ENCODE results near the gene BCL2L12.

The BCL2L12 gene

DNA sequence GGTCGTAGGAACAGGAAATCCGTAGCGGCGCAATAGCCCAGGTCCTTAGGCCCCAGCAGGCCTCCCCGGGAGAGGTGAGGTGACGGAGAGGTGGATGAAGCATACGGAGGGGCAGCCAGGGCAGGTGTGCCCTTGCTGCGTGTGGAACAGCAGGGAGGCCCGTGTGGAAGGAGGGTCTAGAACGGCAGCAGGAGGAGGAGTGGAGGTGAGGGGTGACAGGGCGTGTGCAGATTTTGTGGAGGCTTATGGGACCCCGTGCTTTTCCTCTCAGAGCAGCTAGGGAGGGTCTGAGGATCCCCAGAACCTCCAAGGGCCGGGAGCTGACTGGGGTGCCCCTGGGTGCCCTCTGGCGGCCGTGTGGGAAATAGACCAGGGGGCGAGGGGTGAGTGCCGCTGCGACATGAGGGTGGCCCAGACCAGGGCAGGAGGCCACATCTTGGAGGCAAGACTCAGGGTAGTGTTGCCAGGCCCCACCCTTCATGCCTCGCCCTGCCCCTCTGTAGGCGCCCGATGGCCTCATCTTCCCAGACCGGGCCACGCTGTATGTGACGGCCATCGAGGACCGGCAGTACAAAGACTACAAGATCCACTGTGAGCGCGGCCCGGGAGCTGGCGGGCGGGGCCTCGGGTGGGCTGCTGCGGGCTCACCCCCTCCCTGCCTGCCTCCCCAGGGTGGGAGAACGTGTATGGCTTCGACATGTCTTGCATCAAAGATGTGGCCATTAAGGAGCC lies 18.7 kb downstream of the BCL2L12 start:
- TF ChIP-seq TCF4 (CRISPR knock-in tag; IDR thresholded peaks at IDR 0.05; ENCODE audit: borderline replicate concordance) (no peak), TSHZ2 (CRISPR knock-in tag; IDR thresholded peaks at IDR 0.05) (no peak), CSDC2 (CRISPR knock-in tag; IDR thresholded peaks at IDR 0.05) (no peak), POU6F1 (CRISPR knock-in tag; IDR thresholded peaks at IDR 0.05; ENCODE audit: borderline replicate concordance, low read depth) (no peak), PPARA (CRISPR knock-in tag; IDR thresholded peaks at IDR 0.05; ENCODE audit: borderline replicate concordance) (no peak), BACH2 (CRISPR knock-in tag; IDR thresholded peaks at IDR 0.05; ENCODE audit: borderline replicate concordance) (no peak), ESRRG (CRISPR knock-in tag; IDR thresholded peaks at IDR 0.05) (no peak), ZFP30 (CRISPR knock-in tag; IDR thresholded peaks at IDR 0.05) (no peak), ZC3H10 (CRISPR knock-in tag; IDR thresholded peaks at IDR 0.05) (no peak), ARNTL (CRISPR knock-in tag; IDR thresholded peaks at IDR 0.05; ENCODE audit: borderline replicate concordance, low read depth) (no peak), TOX (CRISPR knock-in tag; IDR thresholded peaks at IDR 0.05; ENCODE audit: borderline replicate concordance) (no peak), ZNF70 (CRISPR knock-in tag; IDR thresholded peaks at IDR 0.05) (no peak), ZFP3 (CRISPR knock-in tag; IDR thresholded peaks at IDR 0.05) (no peak)
- TF ChIP-seq, protein P1, sequence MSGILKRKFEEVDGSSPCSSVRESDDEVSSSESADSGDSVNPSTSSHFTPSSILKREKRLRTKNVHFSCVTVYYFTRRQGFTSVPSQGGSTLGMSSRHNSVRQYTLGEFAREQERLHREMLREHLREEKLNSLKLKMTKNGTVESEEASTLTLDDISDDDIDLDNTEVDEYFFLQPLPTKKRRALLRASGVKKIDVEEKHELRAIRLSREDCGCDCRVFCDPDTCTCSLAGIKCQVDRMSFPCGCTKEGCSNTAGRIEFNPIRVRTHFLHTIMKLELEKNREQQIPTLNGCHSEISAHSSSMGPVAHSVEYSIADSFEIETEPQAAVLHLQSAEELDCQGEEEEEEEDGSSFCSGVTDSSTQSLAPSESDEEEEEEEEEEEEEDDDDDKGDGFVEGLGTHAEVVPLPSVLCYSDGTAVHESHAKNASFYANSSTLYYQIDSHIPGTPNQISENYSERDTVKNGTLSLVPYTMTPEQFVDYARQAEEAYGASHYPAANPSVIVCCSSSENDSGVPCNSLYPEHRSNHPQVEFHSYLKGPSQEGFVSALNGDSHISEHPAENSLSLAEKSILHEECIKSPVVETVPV (CRISPR knock-in tag; IDR thresholded peaks at IDR 0.05): no peak

DNA sequence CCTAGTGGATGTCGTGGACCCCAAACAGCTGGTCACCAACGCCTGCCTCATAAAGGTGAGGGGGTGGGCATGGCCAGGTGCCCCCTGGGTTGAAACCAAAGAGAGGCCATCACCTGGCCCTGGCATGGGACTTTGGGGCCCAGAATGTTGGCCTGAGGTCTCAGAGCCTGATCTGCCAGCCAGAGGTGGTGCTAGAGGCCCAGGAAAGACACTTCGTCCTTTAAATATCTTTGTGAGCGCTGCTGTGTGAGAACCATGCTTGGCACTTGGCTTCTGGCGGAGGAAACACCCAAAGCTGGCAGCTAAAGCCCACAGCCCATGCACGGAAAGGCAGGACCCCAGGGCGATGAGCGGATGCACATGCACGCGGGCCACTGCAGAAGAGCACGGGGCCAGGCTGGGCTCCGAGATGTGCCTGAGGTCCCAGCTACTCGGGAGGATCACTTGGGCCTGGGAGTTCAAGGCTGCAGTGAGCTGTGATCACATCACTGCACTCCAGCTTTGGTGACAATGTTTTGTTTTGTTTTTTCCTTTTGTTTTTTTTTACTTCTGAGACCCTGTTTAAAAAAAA lies 19.3 kb downstream of the BCL2L12 start:
- ATAC-seq: no peak
- no peak for TF ChIP-seq POU6F1 (CRISPR knock-in tag; IDR thresholded peaks at IDR 0.05; ENCODE audit: borderline replicate concordance, low read depth)

More for the DNA sequence above, 18.7 kb downstream of the BCL2L12 start:
- ATAC-seq: peak; percentile 32

GRCh38 chr19:49685845-49686332 lies 20.2 kb downstream of the BCL2L12 start:
- no peak for TF ChIP-seq PPARA (CRISPR knock-in tag; IDR thresholded peaks at IDR 0.05; ENCODE audit: borderline replicate concordance)
- TF ChIP-seq ZFP3 (CRISPR knock-in tag; IDR thresholded peaks at IDR 0.05): no peak
- TF ChIP-seq CSDC2 (CRISPR knock-in tag; IDR thresholded peaks at IDR 0.05): no peak
- no peak for TF ChIP-seq TOX (CRISPR knock-in tag; IDR thresholded peaks at IDR 0.05; ENCODE audit: borderline replicate concordance)
- TF ChIP-seq ZFP30 (CRISPR knock-in tag; IDR thresholded peaks at IDR 0.05): no peak
- TF ChIP-seq, protein P1 (CRISPR knock-in tag; IDR thresholded peaks at IDR 0.05): no peak
- no peak for TF ChIP-seq ZC3H10 (CRISPR knock-in tag; IDR thresholded peaks at IDR 0.05)
- TF ChIP-seq RARB (CRISPR knock-in tag; IDR thresholded peaks at IDR 0.05): no peak
- TF ChIP-seq OSR1 (CRISPR knock-in tag; IDR thresholded peaks at IDR 0.05): no peak
- TF ChIP-seq ZNF70 (CRISPR knock-in tag; IDR thresholded peaks at IDR 0.05): no peak
- no peak for TF ChIP-seq BACH2 (CRISPR knock-in tag; IDR thresholded peaks at IDR 0.05; ENCODE audit: borderline replicate concordance)
- TF ChIP-seq TSHZ2 (CRISPR knock-in tag; IDR thresholded peaks at IDR 0.05): no peak
- TF ChIP-seq ZNF565 (CRISPR knock-in tag; conservative IDR thresholded peaks at IDR 0.05; ENCODE audit: low read depth): no peak
- TF ChIP-seq SNAI2 (CRISPR knock-in tag; IDR thresholded peaks at IDR 0.05): no peak
- no peak for ATAC-seq
